ENCODE measurements around the gene TXNIP.
A peak's percentile ranks its signal among the peaks of the same experiment; 100 is the strongest.
"Not testable (repeated sequence)": the region's sequence is repeated elsewhere in the genome, so short reads cannot be mapped to it uniquely, and the experiment has no call there.

The TXNIP gene, protein sequence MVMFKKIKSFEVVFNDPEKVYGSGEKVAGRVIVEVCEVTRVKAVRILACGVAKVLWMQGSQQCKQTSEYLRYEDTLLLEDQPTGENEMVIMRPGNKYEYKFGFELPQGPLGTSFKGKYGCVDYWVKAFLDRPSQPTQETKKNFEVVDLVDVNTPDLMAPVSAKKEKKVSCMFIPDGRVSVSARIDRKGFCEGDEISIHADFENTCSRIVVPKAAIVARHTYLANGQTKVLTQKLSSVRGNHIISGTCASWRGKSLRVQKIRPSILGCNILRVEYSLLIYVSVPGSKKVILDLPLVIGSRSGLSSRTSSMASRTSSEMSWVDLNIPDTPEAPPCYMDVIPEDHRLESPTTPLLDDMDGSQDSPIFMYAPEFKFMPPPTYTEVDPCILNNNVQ

DNA sequence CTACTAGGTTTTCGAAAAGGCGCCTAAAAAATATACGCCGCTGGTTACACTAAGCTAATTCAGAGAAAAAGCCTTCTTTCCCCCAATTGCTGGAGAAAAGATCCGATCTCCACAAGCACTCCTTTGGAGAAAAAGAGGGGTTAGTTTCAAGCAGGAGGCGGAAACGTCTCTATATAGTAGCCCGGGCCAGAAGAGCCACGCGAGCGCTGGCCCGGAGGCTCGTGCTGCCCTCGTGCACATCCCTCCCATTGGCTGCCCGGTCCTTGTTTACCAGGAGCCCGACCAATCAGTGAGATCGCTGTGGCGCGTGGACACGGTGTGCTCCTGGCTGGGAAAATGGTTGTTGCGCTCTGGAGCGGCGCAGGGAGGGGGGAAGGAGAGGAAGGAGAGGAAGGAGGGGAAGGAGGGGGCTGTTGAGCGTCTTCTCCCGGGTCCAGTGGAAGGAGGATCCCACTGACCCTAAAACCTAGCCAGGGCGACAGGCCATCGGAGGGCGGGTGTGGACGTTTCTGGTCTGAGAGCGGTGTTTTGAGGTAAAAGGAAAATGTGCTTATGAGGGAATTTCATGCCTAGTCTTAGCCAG is at the start of gene TXNIP:
TXNIP (minus strand) TSS at position 147 of the 583 bp plus-strand sequence. CDS start 313 bp downstream, outside the sequence.
- DNase-seq = peak; percentile 40

DNA sequence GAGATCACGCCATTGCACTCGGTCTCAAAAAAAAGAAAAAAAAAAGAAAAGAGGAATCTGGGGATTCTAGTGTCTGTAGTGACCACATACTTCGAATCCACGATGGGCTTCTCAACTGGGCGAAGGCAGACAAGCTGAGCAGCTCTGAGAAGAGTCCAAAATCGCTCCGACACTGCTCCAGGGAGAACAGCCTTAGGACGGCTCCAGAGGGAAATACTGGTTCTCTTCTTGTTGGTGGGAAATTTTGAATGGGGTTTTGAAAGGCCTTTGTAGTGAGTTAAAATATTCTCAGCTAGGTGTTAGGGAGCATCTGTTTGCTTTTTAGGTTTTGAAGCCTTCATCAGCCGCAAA is 43.4 kb upstream of the TXNIP start:
- DNase-seq = no peak

DNA sequence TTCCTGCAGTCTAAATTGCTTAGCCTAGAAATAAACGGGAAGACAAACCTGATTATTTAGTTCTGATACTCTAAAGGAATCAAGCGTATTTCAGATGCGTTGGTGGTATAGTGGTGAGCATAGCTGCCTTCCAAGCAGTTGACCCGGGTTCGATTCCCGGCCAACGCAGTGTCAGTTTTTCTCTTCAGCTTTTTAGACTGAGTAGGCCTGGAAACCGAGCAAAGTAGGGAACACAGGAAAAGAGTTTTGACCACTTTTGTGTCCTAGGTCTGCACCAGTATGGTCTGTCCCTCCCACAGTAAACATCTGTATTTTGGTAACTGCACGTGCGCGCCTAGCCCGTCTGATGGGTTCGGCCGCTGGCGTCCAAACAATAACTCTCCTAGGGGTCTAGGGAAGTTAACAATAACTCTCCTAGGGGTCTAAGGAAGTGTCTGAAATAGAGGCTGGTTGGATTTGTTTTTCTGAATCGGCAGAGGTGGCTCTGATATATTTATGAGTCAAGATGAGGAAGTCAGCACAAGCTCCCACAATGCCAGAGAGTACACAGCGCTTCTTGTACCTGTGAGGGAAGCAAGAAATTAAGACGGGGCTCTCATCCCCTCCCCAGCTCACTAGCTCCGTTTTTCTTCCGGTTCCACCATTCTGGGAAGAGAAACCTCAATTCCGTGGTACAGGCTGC is 40.7 kb upstream of the TXNIP start:
- no peak for DNase-seq

DNA sequence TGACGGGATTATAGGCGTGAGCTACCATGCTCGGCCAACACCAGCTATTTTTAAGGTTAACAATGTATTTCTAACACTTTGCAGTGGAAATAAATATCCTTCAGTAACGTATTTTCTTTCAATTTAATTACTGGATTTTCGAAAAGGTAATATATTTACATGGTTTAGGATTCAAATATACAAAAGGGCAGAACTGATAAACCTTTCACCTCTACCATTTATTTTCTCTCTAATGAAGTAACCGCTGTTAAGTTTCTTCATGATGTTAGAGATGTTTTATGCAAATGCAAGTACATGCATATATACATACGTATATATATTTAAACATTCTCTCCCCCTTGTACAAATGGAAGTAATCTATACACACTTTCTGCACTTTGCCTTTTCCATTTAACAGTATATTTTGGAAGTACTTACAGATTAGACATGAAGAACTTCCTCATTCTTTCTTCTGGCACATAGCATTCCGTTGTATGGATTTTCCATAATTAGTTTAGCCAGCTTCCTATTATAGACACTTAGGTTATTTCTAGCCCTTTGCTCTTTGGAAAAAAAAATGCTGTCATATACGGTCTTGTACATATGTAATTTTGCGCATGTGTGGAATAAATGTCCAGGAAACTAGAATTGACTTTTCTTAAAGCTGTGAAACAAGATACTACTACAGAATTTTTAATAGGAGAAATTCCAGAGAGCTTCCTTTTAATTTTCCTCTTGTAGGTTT is 40.0 kb upstream of the TXNIP start:
- no peak for DNase-seq

DNA sequence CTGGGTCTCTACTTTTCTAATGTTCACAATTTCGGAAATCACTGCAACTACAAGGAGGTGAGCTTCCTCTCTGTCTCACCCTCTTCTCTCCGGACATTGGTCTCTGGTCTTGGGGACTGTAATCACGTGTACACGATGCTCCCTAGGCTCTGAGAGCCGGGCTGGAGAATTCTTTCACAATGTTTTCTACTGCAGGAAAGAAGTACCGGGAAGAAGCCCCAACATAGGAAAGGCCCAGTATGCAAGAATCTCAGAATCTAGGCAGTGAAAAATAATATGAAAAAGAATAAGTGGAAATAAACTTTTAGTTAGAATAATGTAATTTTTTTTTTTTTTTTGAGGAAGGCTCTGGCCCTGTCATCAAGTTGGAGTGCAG is 38.7 kb upstream of the TXNIP start:
- no peak for DNase-seq

DNA sequence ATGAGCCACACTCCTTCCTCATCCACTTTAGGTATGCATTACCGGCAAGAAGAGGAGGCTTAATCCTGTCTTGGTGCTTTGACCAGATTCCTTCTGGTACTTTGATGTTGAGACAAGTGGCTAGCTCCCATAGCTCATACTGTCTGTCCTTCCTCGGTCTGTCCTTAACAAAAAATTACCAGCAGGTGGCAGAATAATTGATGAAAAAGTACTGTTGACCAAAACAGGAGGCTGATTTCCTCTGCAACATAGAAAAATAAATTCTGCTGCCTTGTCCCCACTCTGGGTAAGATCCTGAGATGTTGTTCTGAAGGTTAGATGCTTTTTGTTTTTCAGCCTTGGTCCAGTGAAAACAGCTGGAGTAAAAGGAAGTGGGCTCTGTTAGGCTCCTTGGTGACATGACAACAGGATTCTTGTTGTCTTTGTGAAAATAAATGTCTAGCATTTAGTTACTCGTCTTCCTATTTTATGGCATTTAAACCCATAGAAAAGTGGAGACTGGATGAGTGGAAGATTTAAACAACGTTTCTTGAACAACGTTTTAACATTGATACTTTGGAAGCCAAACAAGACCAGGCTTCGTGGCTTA is 36.3 kb upstream of the TXNIP start:
- DNase-seq = no peak

DNA sequence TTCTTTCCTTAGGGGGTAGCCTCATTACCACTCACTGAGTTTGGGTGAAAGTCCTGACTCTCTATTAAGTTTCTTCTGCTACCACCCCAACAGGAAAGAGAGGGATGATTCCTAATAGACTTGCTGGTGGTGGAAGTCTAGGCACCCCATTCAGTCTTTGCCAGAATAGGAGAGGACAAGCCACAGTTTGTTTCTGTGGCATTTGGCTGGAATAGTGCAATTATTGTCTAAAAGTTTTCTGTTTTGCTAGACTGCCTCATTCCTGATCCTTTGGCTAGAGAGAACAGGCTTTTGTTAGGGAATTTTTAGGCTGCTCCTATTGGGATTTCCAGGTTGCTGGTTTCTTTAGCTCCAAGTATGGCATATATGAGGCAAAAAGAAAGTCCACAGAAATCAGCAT is 35.1 kb upstream of the TXNIP start:
- no peak for DNase-seq

DNA sequence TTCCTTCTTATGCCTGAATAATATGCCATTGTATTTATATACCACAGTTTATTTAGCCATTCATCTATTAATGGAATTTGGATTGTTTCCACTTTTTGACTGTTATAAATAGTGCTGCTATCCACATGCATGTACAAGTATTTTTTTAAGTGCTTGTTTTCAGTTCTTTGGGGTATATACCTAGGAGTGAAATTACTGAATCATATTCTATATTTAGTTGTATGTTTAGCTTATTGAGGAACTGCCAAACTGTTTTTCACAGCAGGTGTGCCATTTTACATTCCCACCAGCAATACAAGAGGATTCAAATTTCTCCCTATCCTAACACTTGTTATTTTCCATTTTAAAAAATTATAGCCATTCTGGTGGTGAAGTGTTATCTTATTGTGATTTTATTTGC is 32.7 kb upstream of the TXNIP start:
- DNase-seq = no peak

DNA sequence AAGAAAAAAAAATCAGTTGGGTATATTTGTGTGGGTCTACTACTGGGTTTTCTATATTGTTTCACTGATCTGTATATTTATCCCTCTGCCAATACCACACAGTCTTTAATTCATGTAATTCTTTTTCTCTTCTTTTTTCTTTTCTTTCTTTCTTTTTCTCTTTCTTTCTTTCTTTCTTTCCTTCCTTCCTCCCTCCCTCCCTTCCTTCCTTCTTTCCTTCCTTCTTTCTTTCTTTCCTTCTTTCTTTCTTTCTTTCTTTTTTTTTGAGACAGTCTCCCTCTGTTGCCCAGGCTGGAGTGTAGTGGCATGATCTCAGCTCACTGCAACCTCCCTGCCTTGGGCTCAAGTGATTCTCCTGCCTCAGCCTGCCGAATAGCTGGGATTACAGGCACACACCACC is 30.3 kb upstream of the TXNIP start:
- not testable (repeated sequence) for DNase-seq

DNA sequence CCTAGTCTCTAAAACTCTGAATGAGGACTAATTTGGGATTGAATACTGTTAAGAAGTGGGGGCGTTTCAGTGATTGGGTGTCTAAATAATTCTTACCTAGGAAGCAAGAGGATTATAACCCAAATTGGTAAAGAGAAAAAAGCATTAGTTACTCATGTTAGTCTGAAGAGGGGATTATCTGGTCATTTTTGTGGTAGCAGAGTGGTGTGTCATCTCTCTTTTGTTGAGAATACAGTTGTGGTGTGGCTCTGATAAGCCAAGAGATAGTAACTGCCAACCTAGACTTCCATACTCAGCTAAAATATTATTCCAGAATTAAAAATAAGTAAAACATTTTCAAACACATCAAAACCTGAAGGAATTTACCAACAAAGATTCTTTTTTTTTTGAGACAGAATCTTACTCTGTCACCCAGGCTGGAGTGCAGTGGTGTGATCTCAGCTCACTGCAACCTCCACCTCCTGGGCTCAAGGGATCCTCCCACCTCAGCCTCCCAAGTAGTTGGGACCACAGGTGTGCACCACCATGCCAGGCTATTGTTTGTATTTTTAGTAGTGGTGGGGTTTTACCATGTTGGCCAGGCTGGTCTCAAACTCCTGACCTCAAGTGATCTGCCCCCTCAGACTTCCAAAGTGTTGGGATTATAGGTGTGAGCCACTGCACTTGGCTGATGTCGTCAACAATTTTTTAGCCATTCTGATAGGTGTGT is 29.6 kb upstream of the TXNIP start:
- not testable (repeated sequence) for DNase-seq

DNA sequence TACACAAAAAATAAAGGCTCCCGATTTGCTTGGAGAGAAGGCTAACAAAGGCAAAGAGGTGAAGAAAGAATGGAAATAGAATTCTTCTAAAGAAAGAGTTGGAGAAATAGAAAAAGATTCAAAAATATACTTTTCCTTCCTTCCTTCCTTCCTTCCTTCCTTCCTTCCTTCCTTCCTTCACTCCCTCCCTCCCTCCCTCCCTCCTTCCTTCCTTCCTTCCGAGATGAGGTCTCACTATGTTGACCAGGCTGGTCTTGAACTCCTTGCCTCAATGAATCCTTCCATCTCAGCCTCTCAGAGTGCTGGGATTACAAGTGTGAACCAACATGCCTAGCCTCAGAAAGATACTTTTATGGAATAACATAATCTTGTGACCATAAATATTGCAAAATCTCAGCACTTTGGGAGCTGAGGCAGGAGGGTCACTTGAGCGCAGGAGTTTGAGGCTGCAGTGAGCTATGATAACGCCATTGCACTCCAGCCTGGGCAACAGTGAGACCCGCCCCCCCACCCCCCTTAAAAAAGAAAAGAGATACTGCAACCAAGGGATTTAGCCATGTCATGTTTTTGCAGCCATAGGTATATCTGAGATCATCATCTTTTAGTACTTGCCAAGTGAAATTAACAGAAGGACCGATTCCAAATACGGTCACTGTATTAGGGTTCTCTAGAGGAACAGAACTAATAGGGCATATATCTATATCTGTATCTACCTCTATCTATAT is 26.2 kb upstream of the TXNIP start:
- DNase-seq = no peak

DNA sequence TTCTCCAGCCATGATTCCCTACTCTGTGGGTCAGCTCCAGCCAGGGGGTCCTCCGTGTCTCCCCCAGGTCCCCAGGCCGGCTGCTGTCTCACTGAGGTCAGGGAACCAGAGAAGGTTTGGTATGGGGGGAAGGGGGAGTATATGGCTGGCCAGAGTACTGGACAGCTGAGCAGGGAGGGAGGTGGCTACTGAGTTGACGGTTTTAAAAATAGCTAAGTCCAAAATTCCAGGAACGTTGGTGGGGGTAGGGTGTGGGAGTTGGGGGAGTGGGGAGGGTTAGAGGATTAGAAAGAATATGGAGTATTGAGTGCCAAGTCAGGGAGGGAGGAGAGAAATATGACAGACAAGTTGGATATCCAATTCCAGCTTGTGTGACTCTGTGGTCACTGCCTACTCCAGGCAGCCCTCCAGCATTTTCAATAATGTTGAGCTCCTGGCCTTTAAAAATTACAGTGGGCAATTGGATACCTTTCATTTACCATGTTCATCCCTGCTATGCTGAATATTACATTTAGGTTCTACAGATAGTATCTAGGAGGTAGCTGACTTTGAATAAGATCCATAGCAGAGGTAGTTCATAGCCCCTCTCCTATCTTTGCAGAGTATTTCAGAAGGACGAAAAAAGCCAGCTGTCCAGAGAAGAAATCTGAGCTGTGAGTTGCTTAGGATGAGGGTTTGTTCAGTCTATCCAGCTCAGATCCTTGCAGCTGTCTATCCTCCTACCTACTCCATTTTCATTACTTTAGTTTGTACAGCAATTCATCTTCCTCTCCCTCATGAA is 25.4 kb upstream of the TXNIP start, which contains the start of gene HJV:
HJV (minus strand) TSS at position 114 of the 781 bp plus-strand sequence. CDS start 1,504 bp downstream, outside the sequence.
- no peak for DNase-seq

DNA sequence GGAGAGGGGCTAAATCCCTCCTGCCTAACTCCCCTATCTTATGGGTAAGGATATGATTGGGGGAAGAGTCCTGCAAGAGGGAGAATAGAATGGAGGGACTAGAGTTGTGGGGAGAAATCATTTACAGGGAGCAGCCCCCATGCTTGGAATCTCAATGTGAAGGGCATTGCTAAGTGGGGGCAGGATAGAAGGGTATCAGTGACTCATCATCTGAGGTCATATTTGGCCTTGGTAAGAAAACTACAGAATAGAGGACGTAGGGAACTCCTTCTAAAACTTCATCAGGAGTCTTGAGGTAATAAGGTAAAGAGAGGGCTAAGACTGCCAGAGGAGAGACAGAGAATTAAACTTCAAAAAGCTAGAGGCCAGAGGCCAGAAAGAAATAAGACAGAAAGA is 24.7 kb upstream of the TXNIP start:
- DNase-seq = no peak

DNA sequence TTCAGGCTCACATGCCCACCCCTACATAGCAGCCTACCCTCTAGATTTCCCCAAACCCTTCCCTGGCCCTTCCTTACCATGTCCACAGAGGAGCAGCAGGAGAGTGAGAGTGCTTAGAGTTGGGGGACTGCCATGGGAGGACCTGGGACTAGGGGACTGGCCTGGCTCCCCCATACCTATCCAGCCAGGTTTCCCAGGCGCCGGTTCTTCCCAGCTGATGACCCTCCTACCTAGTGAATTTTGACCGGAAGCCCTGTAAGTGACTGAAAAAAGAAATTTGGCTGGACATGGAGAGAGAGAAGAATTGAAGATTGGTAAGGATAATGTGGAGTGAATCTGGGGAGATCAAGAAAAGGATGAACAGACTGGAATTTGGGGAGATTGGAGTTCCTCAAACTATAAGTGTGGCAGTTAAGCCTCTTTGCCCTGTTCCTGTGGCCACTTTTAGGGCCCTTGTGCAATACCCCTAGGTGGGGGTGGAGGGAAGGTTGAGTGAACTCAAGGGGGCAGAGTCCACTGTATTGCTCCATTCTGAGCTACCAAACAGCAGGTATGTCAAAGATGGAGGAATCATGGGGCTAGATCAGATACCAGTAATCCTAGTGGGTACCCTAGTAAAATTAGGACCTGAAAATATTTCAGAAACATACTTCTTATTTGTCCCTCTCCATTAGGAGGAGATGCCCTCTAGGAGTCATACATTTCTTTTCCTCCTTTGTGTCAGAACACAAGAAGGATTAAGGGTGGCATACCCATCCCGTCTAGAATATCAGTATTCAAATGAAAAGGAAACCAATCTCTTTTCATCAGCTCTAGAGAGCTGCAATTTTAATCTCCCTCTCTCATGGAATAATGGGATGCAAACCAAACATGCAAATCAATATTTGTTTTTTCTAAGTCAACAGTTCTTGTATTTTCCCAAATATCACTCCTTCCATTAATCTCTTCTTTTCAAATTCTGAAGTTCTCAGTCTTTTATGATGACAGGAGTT is 24.0 kb upstream of the TXNIP start:
- no peak for DNase-seq

DNA sequence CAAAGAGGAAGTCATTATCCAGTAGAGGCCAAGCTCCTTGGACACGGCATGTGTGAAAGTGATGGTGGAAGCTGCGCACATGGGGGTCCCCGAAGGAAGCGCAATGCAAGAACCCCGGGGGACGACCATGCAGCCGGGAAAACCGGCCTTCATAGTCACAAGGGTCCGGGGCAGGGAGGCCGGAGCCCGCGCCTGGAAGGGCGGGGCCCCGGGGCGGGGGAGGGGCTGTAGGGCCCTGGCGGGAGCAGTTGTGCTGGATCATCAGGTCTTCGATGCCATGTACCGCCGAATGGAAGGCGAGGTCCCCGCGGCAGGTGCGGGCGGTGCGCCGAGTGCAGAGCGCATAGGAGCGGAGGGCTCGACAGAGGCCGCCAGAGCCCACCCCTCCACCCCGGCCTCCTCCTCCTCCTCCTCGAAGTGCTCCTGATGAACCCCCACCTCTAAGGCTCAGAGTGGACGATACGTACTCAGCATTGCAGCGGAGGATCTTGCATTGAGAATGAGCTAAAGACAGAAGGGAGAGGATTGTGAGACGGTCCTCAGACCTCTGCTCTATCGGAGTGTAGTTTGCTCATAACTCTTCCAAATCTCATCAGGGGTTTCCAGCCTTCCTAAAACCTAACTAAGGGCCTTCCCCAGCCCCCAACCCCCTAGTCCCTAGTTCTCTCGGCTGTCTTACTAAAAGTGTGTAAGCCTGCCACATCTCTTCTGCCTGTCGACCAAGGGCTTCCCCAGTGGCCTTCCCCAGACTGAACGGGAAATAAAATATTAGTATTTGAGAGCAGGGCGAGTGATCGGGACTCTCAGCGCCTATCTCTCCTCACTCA is 23.1 kb upstream of the TXNIP start:
- no peak for DNase-seq

DNA sequence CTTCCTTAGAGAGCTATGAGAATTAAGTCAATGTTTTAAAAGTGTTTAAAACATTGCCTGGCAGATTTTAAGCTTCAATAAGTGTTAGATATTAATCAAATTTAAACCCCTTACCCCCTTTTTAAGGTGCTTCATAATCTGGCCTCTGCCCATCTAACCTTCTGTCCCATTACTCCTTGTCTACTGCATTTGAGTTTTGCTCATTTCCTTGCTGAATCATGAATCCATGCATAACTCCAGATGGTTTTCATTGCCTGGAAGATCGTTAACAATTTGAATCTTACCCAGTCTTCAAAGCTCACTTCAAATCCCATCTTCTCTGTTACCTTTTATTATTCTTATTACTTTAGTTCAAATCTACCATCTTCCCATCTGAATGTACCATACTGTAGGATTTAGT is 20.5 kb upstream of the TXNIP start:
- DNase-seq = no peak

DNA sequence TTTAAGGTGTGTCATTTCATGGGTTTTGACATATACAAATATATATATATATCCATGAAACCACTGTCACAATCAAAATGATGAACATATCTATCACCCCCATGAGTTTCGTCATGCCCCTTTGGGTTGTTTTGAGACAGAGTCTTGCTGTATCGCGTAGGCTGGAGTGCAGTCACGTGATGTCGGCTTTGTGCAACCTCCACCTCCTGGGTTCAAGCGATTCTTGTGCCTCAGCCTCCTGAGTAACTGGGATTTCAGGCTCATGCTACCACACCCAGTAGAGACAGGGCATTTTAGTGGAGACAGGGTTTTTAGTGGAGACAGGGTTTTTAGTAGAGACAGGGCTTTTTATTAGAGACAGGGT is 17.2 kb upstream of the TXNIP start:
- DNase-seq = no peak

DNA sequence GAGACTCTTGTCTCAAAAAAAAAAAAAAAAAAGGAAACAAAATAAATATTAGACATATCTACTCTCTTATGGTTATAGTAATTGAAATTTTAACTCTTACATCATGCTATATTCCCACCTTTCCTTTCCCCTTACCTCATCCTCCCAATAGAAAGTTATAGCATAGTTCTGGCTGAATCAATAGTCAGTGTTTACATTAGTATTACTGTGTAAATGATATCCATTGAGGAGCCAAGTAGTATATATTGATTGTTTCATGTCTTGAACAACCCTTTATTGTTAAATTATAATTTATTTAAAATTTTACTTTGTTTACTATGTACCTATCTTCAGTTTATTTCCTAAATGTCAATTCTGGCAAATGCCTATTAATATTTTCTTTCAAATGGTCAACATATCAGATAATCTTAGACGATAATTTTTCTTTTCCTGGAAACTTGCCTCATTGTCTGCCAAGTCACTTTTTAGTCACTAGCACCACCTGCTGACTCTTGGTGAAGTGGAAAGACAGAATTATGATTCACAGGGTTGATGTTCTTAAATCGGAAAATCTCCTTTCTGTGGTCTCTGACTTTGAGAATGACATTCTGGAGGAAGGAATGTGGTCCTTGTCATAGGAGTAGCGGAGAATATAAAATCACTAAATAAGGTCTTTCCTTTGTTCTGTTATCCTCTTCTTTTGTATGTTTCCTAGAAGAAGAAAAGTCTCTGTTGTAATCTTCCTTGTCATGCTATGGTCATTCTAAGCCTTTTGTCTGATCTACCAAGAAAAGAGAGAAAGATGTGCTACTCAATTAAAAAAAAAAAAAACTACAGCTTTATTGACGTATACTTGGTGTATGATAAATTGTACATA is 16.6 kb upstream of the TXNIP start:
- no peak for DNase-seq

Measured in cortex of kidney (tissue), 1 donor.